GM10248 (cell line): ENCODE results near the gene RPS6KL1.
A peak's percentile ranks its signal among the peaks of the same experiment; 100 is the strongest.

Experiments
- CTCF ChIA-PET: fragments of 300-600 bp; sonication (Branson Sonifier 250); formaldehyde crosslinking; extraction: SDS; loops from one replicate; lab custom pipeline; 2021; ENCODE audit warnings: antibody characterized with exemption; lab: Yijun Ruan, JAX
- POLR2A ChIA-PET: fragments of 350-650 bp; sonication (Branson Sonifier 250); formaldehyde crosslinking; extraction: SDS; loops from one replicate; lab custom pipeline; 2020; ENCODE audit warnings: antibody characterized with exemption; lab: Yijun Ruan, JAX
- DNase-seq: peaks from one replicate; pipeline ENCODE4 v3.0.0; 2012; ENCODE audit errors: extremely low spot score
- TF ChIP-seq, protein P1 (sequence below): IDR thresholded peaks from 2 replicates; pipeline ENCODE4 v1.5.1; 2012; ENCODE audit warnings: mild to moderate bottlenecking, low read depth; ENCODE audit errors: extremely low read depth, missing control alignments, control extremely low read depth

The RPS6KL1 gene

DNA sequence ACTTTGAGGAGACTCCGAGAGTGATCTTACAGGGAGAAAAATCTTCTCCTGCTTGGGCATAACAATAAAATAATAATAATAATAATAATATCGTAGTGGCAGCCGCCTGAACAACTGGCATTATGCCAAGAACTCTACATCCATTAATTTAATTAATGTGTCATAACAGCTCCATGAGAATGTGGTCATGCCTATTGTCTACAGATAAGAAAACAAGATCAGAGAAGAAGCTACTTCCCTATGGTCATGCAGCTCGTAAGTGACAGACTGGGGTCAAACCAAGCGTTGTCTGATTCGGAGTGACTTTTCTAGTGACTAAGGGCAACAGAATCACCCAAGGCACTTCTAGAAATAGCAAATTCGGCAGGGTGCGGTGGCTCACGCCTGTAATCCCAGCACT lies 58.9 kb downstream of the RPS6KL1 start:
- CTCF ChIA-PET: interaction anchor here (1.2 to 19.3 kb wide), 8 partner anchors 9 to 225 kb away, joined by 3 to 542 read pairs (median 69); partner anchors contain the start of genes DLST and PROX2
- POLR2A ChIA-PET: no interaction called here
- TF ChIP-seq, protein P1, sequence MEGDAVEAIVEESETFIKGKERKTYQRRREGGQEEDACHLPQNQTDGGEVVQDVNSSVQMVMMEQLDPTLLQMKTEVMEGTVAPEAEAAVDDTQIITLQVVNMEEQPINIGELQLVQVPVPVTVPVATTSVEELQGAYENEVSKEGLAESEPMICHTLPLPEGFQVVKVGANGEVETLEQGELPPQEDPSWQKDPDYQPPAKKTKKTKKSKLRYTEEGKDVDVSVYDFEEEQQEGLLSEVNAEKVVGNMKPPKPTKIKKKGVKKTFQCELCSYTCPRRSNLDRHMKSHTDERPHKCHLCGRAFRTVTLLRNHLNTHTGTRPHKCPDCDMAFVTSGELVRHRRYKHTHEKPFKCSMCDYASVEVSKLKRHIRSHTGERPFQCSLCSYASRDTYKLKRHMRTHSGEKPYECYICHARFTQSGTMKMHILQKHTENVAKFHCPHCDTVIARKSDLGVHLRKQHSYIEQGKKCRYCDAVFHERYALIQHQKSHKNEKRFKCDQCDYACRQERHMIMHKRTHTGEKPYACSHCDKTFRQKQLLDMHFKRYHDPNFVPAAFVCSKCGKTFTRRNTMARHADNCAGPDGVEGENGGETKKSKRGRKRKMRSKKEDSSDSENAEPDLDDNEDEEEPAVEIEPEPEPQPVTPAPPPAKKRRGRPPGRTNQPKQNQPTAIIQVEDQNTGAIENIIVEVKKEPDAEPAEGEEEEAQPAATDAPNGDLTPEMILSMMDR: no peak
- no peak for DNase-seq

DNA sequence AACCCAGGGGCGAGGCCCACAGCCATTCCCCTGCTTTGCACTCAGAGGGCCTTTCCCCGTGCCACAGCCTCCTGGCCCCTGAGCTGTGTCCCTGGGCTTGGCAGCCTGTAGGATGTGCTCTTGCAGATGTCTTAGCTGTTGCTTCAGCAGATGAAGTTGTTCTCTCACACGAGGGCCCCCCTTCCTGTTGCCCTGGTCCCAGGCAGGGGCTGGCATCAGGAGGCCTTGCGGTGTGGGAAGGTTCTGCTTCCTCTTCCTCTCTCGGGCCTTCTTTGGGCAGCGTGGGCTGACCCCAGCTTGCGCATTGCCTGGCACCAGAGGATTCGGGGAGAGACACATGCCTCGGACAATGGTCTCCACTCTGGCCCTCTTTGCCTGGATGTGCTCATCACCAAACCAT lies 59.8 kb downstream of the RPS6KL1 start:
- CTCF ChIA-PET: interaction anchor here (0.8 to 19.3 kb wide), 10 partner anchors 8 to 261 kb away, joined by 3 to 542 read pairs (median 41); partner anchors contain the start of genes DLST and PROX2
- no peak for DNase-seq
- POLR2A ChIA-PET: no interaction called here
- TF ChIP-seq, protein P1: no peak

DNA sequence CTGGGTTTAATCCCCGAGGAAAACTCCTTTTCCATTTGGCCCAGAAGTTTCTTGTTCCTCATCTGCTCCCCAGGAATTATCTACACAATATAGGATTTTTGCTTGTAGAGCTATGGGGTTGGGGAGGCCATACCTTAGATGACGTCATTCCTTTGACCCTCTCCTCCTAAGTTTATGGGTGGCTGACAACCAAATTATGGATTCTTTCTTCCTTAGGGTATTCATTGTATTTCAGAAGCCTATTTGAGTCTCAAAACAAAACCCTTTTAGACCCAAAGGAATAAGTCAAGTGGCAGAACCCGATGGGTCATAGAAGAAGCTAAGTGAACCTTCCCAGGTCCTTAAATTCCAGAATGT lies 61.3 kb downstream of the RPS6KL1 start:
- CTCF ChIA-PET: interaction anchor here (1.0 to 19.3 kb wide), 34 partner anchors 13 to 440 kb away, joined by 3 to 542 read pairs (median 5); partner anchors contain the start of genes DLST, MLH3 and PROX2
- DNase-seq: no peak
- POLR2A ChIA-PET: interaction anchor here (0.6 to 1.2 kb wide), 2 partner anchors 19 to 44 kb away, joined by 3 read pairs; no protein-coding TSS in a partner anchor
- TF ChIP-seq, protein P1: no peak

DNA sequence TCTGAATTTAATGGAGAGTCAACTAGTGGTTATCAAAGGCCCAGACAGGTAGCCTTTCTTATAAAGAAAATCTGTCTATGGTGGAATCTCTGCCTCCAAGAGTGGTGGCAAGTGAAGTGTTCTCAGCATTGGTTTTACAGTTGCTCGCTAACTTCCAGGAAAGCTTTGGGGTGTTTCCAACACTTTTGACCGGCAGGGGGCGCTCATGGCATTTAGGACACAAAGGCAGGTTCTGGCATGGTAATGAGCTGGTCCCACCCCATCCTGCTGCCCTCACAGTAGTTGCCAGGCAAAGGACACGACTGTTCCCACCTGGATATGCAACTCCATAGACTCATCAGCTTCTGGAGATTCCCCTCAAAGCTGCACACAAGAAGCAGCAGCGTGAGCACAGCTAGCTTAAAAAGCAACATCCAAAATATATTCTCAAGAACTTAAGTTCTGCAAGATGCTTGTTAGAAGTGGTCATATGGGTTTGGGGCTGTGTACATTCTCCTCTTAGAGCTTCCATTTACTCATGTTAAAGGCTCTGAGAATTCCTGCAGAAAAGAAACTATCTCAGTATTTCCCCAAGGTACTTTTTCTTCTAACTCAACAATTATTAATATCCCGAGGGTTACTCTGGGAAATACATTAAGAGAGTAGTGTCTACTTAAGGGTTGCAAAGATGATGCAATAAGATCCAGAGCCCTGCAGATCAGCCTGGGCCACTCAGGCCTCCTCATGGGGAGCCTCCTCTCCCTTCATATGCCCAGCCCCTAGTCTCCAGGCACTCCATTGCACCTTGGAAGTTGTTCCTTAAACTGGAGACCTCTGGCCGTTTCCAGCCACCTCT lies 61.9 kb downstream of the RPS6KL1 start:
- ChIA-PET POLR2A (interaction anchor here (0.6 to 1.2 kb wide), 3 partner anchors 9 to 44 kb away, joined by 3 read pairs; no protein-coding TSS in a partner anchor), CTCF (interaction anchor here (0.7 to 19.3 kb wide), 57 partner anchors 12 to 700 kb away, joined by 3 to 542 read pairs (median 4); partner anchors contain the start of genes ACYP1, DLST, EIF2B2 and MLH3)
- TF ChIP-seq, protein P1: peak; percentile 86
- DNase-seq: peak; percentile 81

DNA sequence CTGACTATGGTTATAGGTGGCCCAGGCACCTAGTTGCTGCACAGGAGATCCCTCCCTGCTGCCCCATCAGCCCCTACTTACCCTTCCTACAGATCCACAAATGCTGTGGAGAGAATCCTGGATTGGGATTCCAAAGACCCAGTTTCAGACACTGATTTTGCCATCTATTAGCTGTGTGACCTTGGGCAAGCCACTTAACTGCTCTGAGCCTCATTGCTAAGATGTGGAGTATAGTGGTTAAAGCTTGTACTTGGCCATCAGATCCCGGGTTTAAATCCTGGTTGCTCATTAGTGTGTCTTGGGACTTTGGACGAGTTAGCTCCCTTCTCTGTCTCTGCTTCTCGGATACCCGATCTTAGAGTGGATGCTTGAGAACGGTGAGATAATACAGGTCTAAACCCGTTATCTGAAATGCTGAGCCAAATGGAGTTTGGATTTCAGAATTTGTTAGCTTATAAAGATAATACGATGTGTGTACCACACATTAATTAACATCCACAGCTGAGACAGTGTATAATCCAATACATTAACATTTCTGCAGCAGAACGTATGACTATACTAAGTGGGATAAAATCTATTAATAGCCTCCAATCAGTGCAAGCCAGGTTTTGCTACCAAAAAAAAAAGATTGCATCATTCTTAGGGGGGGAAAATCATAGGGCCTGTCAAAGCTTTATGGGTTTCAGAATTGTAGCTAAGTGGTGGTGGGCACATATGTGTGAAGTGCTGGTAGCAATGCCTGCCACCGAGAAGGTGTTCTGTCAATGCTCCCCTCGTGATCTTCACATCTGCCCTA lies 63.1 kb downstream of the RPS6KL1 start:
- TF ChIP-seq, protein P1: no peak
- ChIA-PET CTCF (interaction anchor here (0.7 to 19.3 kb wide), 31 partner anchors 11 to 445 kb away, joined by 3 to 542 read pairs (median 6); partner anchors contain the start of genes ACYP1, DLST, EIF2B2 and PROX2), POLR2A (no interaction called here)
- no peak for DNase-seq

DNA sequence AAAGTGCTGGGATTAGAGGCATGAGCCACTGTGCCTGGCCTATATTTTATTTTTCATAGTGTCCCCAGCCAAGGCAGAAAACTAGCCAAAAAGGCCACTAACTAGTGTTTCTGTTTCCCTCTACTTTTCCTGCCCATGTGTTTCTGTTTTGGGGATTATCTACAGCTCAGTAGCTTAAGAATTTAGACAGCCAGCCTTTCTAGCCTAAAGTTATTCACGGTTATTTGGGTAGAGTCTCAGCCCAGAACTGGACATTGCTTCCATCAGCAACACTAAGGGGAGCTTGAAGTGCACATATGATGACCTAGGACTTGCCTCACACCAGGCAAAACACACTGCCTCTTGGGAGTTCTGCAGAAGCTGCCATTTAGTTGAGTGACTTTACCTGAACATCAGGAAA lies 65.0 kb downstream of the RPS6KL1 start:
- POLR2A ChIA-PET: no interaction called here
- TF ChIP-seq, protein P1: no peak
- CTCF ChIA-PET: interaction anchor here (1.1 to 19.3 kb wide), 7 partner anchors 9 to 365 kb away, joined by 3 to 542 read pairs (median 72); partner anchors contain the start of genes DLST, ISCA2, NPC2 and PROX2
- no peak for DNase-seq
